SK-N-SH treated with all-trans-retinoic acid at 6 μM for 48 hours (cell line): ENCODE measurements around the gene SNRK.

Experiments
- ATAC-seq: fragments of 200-7000 bp; cut with Tn5 transposase; 3 replicates; pipeline ENCODE4 v1.9.1; 2020; ENCODE audit warnings: mild to moderate bottlenecking, moderate library complexity
- ARNTL ChIP-seq: fragments of 450-650 bp; formaldehyde crosslinking; IDR thresholded peaks from 2 replicates; pipeline ENCODE4 v1.5.0; 2020; ENCODE audit warnings: low read depth, mild to moderate bottlenecking, moderate library complexity, borderline replicate concordance
- CREB5 ChIP-seq: fragments of 250-450 bp; sonication (Bioruptor Pico); IDR thresholded peaks from 2 replicates; pipeline ENCODE4 v1.5.1; 2020; ENCODE audit warnings: low read depth, mild to moderate bottlenecking, moderate library complexity
- CSDC2 ChIP-seq: fragments of 250-450 bp; sonication (Bioruptor Pico); IDR thresholded peaks from 2 replicates; pipeline ENCODE4 v1.5.0; 2020; ENCODE audit warnings: mild to moderate bottlenecking, moderate library complexity
- CSRNP3 ChIP-seq: fragments of 250-450 bp; sonication (Bioruptor Pico); IDR thresholded peaks from 2 replicates; pipeline ENCODE4 v1.5.1; 2021; ENCODE audit warnings: mild to moderate bottlenecking, moderate library complexity
- ISL1 ChIP-seq: fragments of 250-450 bp; sonication (Bioruptor Pico); IDR thresholded peaks from 2 replicates; pipeline ENCODE4 v2.1.2; 2022; ENCODE audit warnings: mild to moderate bottlenecking, moderate library complexity
- OSR1 ChIP-seq: fragments of 250-450 bp; sonication (Bioruptor Pico); IDR thresholded peaks from 2 replicates; pipeline ENCODE4 v1.8.0; 2022; ENCODE audit warnings: moderate library complexity, mild to moderate bottlenecking, inconsistent platforms
- PATZ1 ChIP-seq: fragments of 250-450 bp; sonication (Bioruptor Pico); IDR thresholded peaks from 2 replicates; pipeline ENCODE4 v1.8.0; 2020; ENCODE audit warnings: mild to moderate bottlenecking, moderate library complexity, borderline replicate concordance
- PPARA ChIP-seq: fragments of 250-450 bp; sonication (Bioruptor Pico); IDR thresholded peaks from 2 replicates; pipeline ENCODE4 v1.5.0; 2020; ENCODE audit warnings: mild to moderate bottlenecking, borderline replicate concordance
- RARB ChIP-seq: fragments of 250-450 bp; sonication (Bioruptor Pico); IDR thresholded peaks from 2 replicates; pipeline ENCODE4 v1.8.0; 2021; ENCODE audit warnings: mild to moderate bottlenecking, moderate library complexity
- SNAI2 ChIP-seq: fragments of 250-450 bp; sonication (Bioruptor Pico); IDR thresholded peaks from 2 replicates; pipeline ENCODE4 v1.5.0; 2020; ENCODE audit warnings: mild to moderate bottlenecking, moderate library complexity
- TCF4 ChIP-seq: fragments of 250-450 bp; sonication (Bioruptor Pico); IDR thresholded peaks from 2 replicates; pipeline ENCODE4 v1.8.0; 2021; ENCODE audit warnings: mild to moderate bottlenecking, moderate library complexity, borderline replicate concordance
- TOX ChIP-seq: fragments of 250-450 bp; sonication (Bioruptor Pico); IDR thresholded peaks from 2 replicates; pipeline ENCODE4 v1.8.0; 2021; ENCODE audit warnings: mild to moderate bottlenecking, moderate library complexity, borderline replicate concordance
- TSHZ2 ChIP-seq: fragments of 250-450 bp; sonication (Bioruptor Pico); IDR thresholded peaks from 2 replicates; pipeline ENCODE4 v1.5.0; 2020; ENCODE audit warnings: mild to moderate bottlenecking, moderate library complexity
- ZC3H10 ChIP-seq: fragments of 250-450 bp; sonication (Bioruptor Pico); IDR thresholded peaks from 2 replicates; pipeline ENCODE4 v1.5.1; 2021; ENCODE audit warnings: mild to moderate bottlenecking, moderate library complexity
- ZFP3 ChIP-seq: fragments of 250-450 bp; sonication (Bioruptor Pico); IDR thresholded peaks from 2 replicates; pipeline ENCODE4 v1.5.0; 2020; ENCODE audit warnings: mild to moderate bottlenecking, moderate library complexity
- ZFP30 ChIP-seq: fragments of 450-650 bp; formaldehyde crosslinking; IDR thresholded peaks from 2 replicates; pipeline ENCODE4 v1.5.0; 2022; ENCODE audit warnings: mild to moderate bottlenecking, moderate library complexity
- ZNF70 ChIP-seq: fragments of 450-650 bp; formaldehyde crosslinking; IDR thresholded peaks from 2 replicates; pipeline ENCODE4 v1.5.0; 2020; ENCODE audit warnings: mild to moderate bottlenecking, moderate library complexity
- ZNF8 ChIP-seq: fragments of 450-650 bp; formaldehyde crosslinking; IDR thresholded peaks from 2 replicates; pipeline ENCODE4 v1.5.0; 2020; ENCODE audit warnings: mild to moderate bottlenecking, moderate library complexity
- TF ChIP-seq, protein P1 (sequence below): fragments of 250-450 bp; sonication (Bioruptor Pico); IDR thresholded peaks from 2 replicates; pipeline ENCODE4 v1.8.0; 2021; ENCODE audit warnings: low read depth, mild to moderate bottlenecking, moderate library complexity, borderline replicate concordance

Gene SNRK

DNA sequence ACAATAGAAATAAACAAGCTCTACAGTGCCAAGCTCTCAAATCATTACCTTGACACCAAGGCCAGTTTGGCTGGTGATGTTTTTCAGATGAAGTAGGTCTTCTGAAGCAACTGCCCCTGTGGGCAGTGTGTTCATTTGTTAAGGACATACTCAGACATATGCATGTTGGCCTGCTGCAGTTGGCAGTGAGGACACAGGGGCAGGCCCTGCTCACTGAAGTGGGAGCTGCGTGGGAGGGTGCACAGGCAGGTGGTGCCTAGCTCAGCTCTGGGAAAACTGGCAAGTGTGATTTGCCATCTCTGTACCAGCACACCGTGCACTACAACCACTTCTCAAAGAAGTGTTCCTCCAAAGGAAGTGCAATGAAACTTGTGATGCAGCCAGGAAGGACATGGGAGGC is 28.5 kb upstream of the SNRK start:
- TF ChIP-seq ZC3H10: no peak
- TF ChIP-seq CSRNP3 (CRISPR knock-in tag): no peak
- ATAC-seq: no peak

GRCh38 chr3:43259626-43260025 is 26.7 kb upstream of the SNRK start:
- no peak for ATAC-seq
- TF ChIP-seq CSDC2 (CRISPR knock-in tag) (no peak), ZFP3 (CRISPR knock-in tag) (no peak), ZNF70 (CRISPR knock-in tag) (no peak)

GRCh38 chr3:43260412-43260811 is 25.9 kb upstream of the SNRK start:
- ATAC-seq: peak; percentile 49; the same call in 2 of the 3 replicates
- TF ChIP-seq PATZ1 (CRISPR knock-in tag): no peak
- TF ChIP-seq, protein P1, sequence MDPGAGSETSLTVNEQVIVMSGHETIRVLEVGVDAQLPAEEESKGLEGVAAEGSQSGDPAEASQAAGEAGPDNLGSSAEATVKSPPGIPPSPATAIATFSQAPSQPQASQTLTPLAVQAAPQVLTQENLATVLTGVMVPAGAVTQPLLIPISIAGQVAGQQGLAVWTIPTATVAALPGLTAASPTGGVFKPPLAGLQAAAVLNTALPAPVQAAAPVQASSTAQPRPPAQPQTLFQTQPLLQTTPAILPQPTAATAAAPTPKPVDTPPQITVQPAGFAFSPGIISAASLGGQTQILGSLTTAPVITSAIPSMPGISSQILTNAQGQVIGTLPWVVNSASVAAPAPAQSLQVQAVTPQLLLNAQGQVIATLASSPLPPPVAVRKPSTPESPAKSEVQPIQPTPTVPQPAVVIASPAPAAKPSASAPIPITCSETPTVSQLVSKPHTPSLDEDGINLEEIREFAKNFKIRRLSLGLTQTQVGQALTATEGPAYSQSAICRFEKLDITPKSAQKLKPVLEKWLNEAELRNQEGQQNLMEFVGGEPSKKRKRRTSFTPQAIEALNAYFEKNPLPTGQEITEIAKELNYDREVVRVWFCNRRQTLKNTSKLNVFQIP: no peak
- no peak for TF ChIP-seq ZFP30 (CRISPR knock-in tag)
- no peak for TF ChIP-seq TCF4 (CRISPR knock-in tag)
- TF ChIP-seq ZNF8 (CRISPR knock-in tag): no peak
- TF ChIP-seq CREB5 (CRISPR knock-in tag): no peak
- TF ChIP-seq ISL1 (CRISPR knock-in tag): no peak
- no peak for TF ChIP-seq TOX (CRISPR knock-in tag)
- no peak for TF ChIP-seq RARB
- TF ChIP-seq ARNTL (CRISPR knock-in tag): no peak
- TF ChIP-seq TSHZ2 (CRISPR knock-in tag): no peak
- no peak for TF ChIP-seq SNAI2 (CRISPR knock-in tag)
- no peak for TF ChIP-seq PPARA
- TF ChIP-seq CSRNP3 (CRISPR knock-in tag): no peak

DNA sequence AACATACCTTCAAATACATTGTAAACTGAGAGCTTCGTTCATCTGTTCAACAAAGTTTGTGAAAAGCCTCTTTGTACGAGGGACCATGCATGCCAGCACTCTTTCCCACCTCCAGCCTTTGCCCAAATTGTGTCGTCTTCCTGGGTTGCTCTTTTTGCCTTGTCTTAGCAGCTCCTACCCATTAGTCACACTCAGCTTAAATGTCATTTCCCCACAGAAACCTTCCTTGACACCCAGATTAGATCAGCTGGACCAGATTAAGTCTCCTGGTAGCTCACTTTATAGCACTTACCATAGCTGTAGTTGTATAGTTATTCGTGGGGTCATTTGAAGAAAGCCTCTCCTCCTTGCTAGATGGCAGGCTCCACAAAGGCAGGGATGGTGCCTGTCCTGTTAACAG is 24.1 kb upstream of the SNRK start:
- no peak for ATAC-seq
- TF ChIP-seq TSHZ2 (CRISPR knock-in tag): no peak
- no peak for TF ChIP-seq PATZ1 (CRISPR knock-in tag)
- no peak for TF ChIP-seq OSR1
- no peak for TF ChIP-seq ARNTL (CRISPR knock-in tag)
- TF ChIP-seq ZNF70 (CRISPR knock-in tag): no peak
- TF ChIP-seq ZNF8 (CRISPR knock-in tag): no peak
- TF ChIP-seq ZFP30 (CRISPR knock-in tag): no peak
- no peak for TF ChIP-seq RARB
